IMR-90 (cell line): ENCODE measurements around the gene LEKR1. TPM values are rescaled to one million over a fixed set of nuclear protein-coding genes. Genes with fewer than 3 reads are reported as not detected.
A peak's percentile ranks its signal among the peaks of the same experiment; 100 is the strongest.

ENCODE experiments used
- ATAC-seq: fragments of 200-7000 bp; cut with Tn5 transposase; 2 replicates; pipeline ENCODE4 v1.9.1; 2020; ENCODE audit warnings: low read depth, mild to moderate bottlenecking, moderate library complexity
- BruUV-seq: library from RNA; stranded (reverse); fragments of 400-500 nt; replicated peaks from 2 replicates; lab custom pipeline; 2021; lab: Mats Ljungman, UMichigan
- CTCF ChIA-PET: fragments of 300-600 bp; formaldehyde crosslinking; extraction: SDS; loops from one replicate; lab custom pipeline; 2021; ENCODE audit warnings: antibody characterized with exemption; lab: Yijun Ruan, JAX
- POLR2A ChIA-PET: fragments of 300-600 bp; sonication (Branson Sonifier 250); formaldehyde crosslinking; loops from one replicate; lab custom pipeline; 2022; ENCODE audit warnings: antibody characterized with exemption; ENCODE audit not compliant: unreplicated experiment; lab: Charles Lee
- DNase-seq: peaks from one replicate; pipeline ENCODE4 v3.0.0; 2013
- H2AFZ ChIP-seq: replicated peaks from 2 replicates; pipeline ENCODE3; 2013; ENCODE audit warnings: low read length, mild to moderate bottlenecking; ENCODE audit not compliant: poor library complexity
- H2AK5ac ChIP-seq: 2 replicates; pipeline ENCODE4 v1.6.1; 2013; ENCODE audit warnings: low read depth, low read length, inconsistent platforms
- H2AK9ac ChIP-seq: replicated peaks from 2 replicates; pipeline ENCODE3; 2013; ENCODE audit warnings: mild to moderate bottlenecking, low read depth, low read length, moderate library complexity; ENCODE audit not compliant: poor library complexity
- H2BK120ac ChIP-seq: 2 replicates; pipeline ENCODE4 v1.6.1; 2013; ENCODE audit warnings: low read depth, low read length, inconsistent platforms
- H2BK15ac ChIP-seq: 3 replicates; pipeline ENCODE4 v1.6.1; 2013; ENCODE audit warnings: low read depth, low read length, inconsistent platforms
- H2BK20ac ChIP-seq: 2 replicates; pipeline ENCODE4 v1.6.1; 2013; ENCODE audit warnings: low read depth, mild to moderate bottlenecking, inconsistent platforms, low read length, moderate library complexity
- H2BK5ac ChIP-seq: 2 replicates; pipeline ENCODE4 v1.6.1; 2013; ENCODE audit warnings: mild to moderate bottlenecking, low read depth, low read length, inconsistent platforms; ENCODE audit not compliant: poor library complexity, severe bottlenecking
- H3K14ac ChIP-seq: replicated peaks from 2 replicates; pipeline ENCODE4 v1.6.1; 2013; ENCODE audit warnings: low read depth, low read length, inconsistent platforms
- H3K18ac ChIP-seq: 2 replicates; pipeline ENCODE4 v1.6.1; 2013; ENCODE audit warnings: low read depth, low read length, control low read depth
- H3K23ac ChIP-seq: 2 replicates; pipeline ENCODE4 v1.6.1; 2013; ENCODE audit warnings: low read depth, low read length, inconsistent platforms
- H3K27ac ChIP-seq: 2 replicates; pipeline ENCODE4 v1.5.1; 2013; ENCODE audit warnings: mild to moderate bottlenecking, control low read depth, low read length; ENCODE audit not compliant: insufficient read depth
- H3K27me3 ChIP-seq: 2 replicates; pipeline ENCODE4 v1.6.1; 2013; ENCODE audit warnings: low read length; ENCODE audit not compliant: control insufficient read depth, insufficient read depth
- H3K36me3 ChIP-seq: 2 replicates; pipeline ENCODE4 v1.6.1; 2013; ENCODE audit warnings: low read length, mixed read lengths; ENCODE audit not compliant: control insufficient read depth, insufficient read depth
- H3K4ac ChIP-seq: 2 replicates; pipeline ENCODE4 v1.6.1; 2013; ENCODE audit warnings: low read depth, low read length, inconsistent platforms
- H3K4me1 ChIP-seq: 2 replicates; pipeline ENCODE4 v1.6.1; 2013; ENCODE audit warnings: low read length, mixed read lengths; ENCODE audit not compliant: control insufficient read depth, insufficient read depth
- H3K4me2 ChIP-seq: 2 replicates; pipeline ENCODE4 v1.6.1; 2013; ENCODE audit warnings: low read depth, mild to moderate bottlenecking, control low read depth, low read length, moderate library complexity
- H3K4me3 ChIP-seq: 2 replicates; pipeline ENCODE4 v1.5.1; 2013; ENCODE audit warnings: low read depth, mild to moderate bottlenecking, control low read depth, low read length, moderate library complexity; ENCODE audit not compliant: insufficient read depth
- H3K56ac ChIP-seq: 2 replicates; pipeline ENCODE4 v1.6.1; 2013; ENCODE audit warnings: low read length, inconsistent platforms; ENCODE audit not compliant: insufficient read depth; ENCODE audit errors: extremely low read depth
- H3K79me1 ChIP-seq, 2 experiments: 2 replicates each; pipeline ENCODE4 v1.6.1; 2013; ENCODE audit warnings: low read length in 2 of 2, inconsistent platforms in 1 of 2, low read depth in 1 of 2
- H3K9ac ChIP-seq: 2 replicates; pipeline ENCODE4 v1.6.1; 2013; ENCODE audit warnings: low read depth, low read length, control low read depth
- H3K9me1 ChIP-seq: 2 replicates; pipeline ENCODE4 v1.6.1; 2013; ENCODE audit warnings: low read length, inconsistent platforms; ENCODE audit not compliant: insufficient read depth
- H3K9me3 ChIP-seq: 2 replicates; pipeline ENCODE4 v1.6.1; 2013; ENCODE audit warnings: low read length; ENCODE audit not compliant: control insufficient read depth, insufficient read depth
- H4K20me1 ChIP-seq: 2 replicates; pipeline ENCODE4 v1.6.1; 2013; ENCODE audit warnings: low read length, inconsistent platforms; ENCODE audit not compliant: insufficient read depth
- H4K5ac ChIP-seq: 2 replicates; pipeline ENCODE4 v1.6.1; 2013; ENCODE audit warnings: mild to moderate bottlenecking, low read depth, low read length, control low read depth
- H4K8ac ChIP-seq, 2 experiments: 2 replicates each; pipeline ENCODE4 v1.6.1; 2013; ENCODE audit warnings: low read depth in 2 of 2, low read length in 2 of 2, control low read depth in 1 of 2, inconsistent platforms in 1 of 2
- H4K91ac ChIP-seq: 2 replicates; pipeline ENCODE4 v1.6.1; 2013; ENCODE audit warnings: low read depth, low read length, inconsistent platforms; ENCODE audit not compliant: insufficient read depth
- BHLHE40 ChIP-seq: fragments of 150-350 bp; IDR thresholded peaks from 2 replicates; pipeline ENCODE4 v1.6.1; 2016; ENCODE audit warnings: mild to moderate bottlenecking, low read depth, low read length
- CEBPB ChIP-seq: IDR thresholded peaks from 2 replicates; pipeline ENCODE4 v1.6.1; 2012; ENCODE audit warnings: low read depth, low read length, improper control_type of control experiment
- CHD1 ChIP-seq: IDR thresholded peaks from 2 replicates; pipeline ENCODE4 v1.6.1; 2012; ENCODE audit warnings: low read depth, low read length, improper control_type of control experiment
- CTCF ChIP-seq: conservative IDR thresholded peaks from 2 replicates; pipeline ENCODE4 v1.5.1; 2012; ENCODE audit warnings: mild to moderate bottlenecking, low read depth, low read length, improper control_type of control experiment
- ELK1 ChIP-seq: fragments of 150-350 bp; IDR thresholded peaks from 2 replicates; pipeline ENCODE4 v1.6.1; 2016; ENCODE audit warnings: low read depth, mild to moderate bottlenecking, low read length, moderate library complexity, borderline replicate concordance
- MAFK ChIP-seq: IDR thresholded peaks from 2 replicates; pipeline ENCODE4 v1.6.1; 2012; ENCODE audit warnings: low read depth, low read length, improper control_type of control experiment
- MAZ ChIP-seq: IDR thresholded peaks from 2 replicates; pipeline ENCODE4 v1.6.1; 2012; ENCODE audit warnings: low read depth, mild to moderate bottlenecking, low read length, improper control_type of control experiment, moderate library complexity, borderline replicate concordance
- MXI1 ChIP-seq: IDR thresholded peaks from 2 replicates; pipeline ENCODE4 v1.6.1; 2012; ENCODE audit warnings: low read depth, mild to moderate bottlenecking, low read length, moderate library complexity, borderline replicate concordance
- NFE2L2 ChIP-seq: fragments of 150-350 bp; IDR thresholded peaks from 2 replicates; pipeline ENCODE4 v1.6.1; 2016; ENCODE audit warnings: low read depth, mild to moderate bottlenecking, low read length
- POLR2A ChIP-seq: IDR thresholded peaks from 2 replicates; pipeline ENCODE4 v1.6.1; 2012; ENCODE audit warnings: mild to moderate bottlenecking, low read depth, low read length
- RAD21 ChIP-seq: IDR thresholded peaks from 2 replicates; pipeline ENCODE4 v1.6.1; 2012; ENCODE audit warnings: low read length, improper control_type of control experiment
- RCOR1 ChIP-seq: IDR thresholded peaks from 2 replicates; pipeline ENCODE4 v1.6.1; 2012; ENCODE audit warnings: mild to moderate bottlenecking, low read length, improper control_type of control experiment; ENCODE audit not compliant: insufficient replicate concordance
- RFX5 ChIP-seq: IDR thresholded peaks from 2 replicates; pipeline ENCODE4 v1.8.0; 2012; ENCODE audit warnings: low read depth, mild to moderate bottlenecking, low read length, moderate library complexity
- SMC3 ChIP-seq: fragments of 150-350 bp; IDR thresholded peaks from 2 replicates; pipeline ENCODE4 v1.6.1; 2016; ENCODE audit warnings: low read depth, mild to moderate bottlenecking, antibody characterized with exemption, low read length, moderate library complexity
- WGBS, 2 experiments: methylation state at CpG; one replicate each; pipeline versions ENCODE4 v1.1.5 to v1.1.7; 2013; ENCODE audit warnings: missing lambda C conversion rate in 2 of 2; ENCODE audit not compliant: insufficient read length in 1 of 2; ENCODE audit errors: extremely low coverage in 2 of 2; 5-methylcytosine and 5-hydroxymethylcytosine counted together
- dilution Hi-C: fragments of 300-500 bp; cut with HindIII; formaldehyde crosslinking; loops from one replicate; pipeline ENCODE4 v1.14.3; 2018; ENCODE audit warnings: low sequenced_read_pairs; ENCODE audit not compliant: unreplicated experiment
- in situ Hi-C: fragments of 300-500 bp; cut with MboI; formaldehyde crosslinking; loops from 3 replicates; pipeline ENCODE4 v1.14.3; 2019; ENCODE audit warnings: low sequenced_read_pairs, inconsistent platforms, mixed read lengths
- intact Hi-C: fragments of 100-400 bp; cut with micrococcal nuclease; formaldehyde crosslinking; loops from 2 replicates; pipeline ENCODE4 v1.10.0; 2022
- polyA plus RNA-seq, 3 experiments: library from polyadenylated mRNA; depleted of rRNA; stranded (reverse); fragments of >200 nt; gene quantifications; 2 replicates each; pipeline ENCODE4 v1.2.3, GENCODE V29; 2012; ENCODE audit warnings: low replicate concordance in 1 of 3
- total RNA-seq: library from RNA; depleted of rRNA; stranded (reverse); fragments of >200 nt; gene quantifications from 2 replicates; pipeline ENCODE4 v1.2.3, GENCODE V29; 2012
- TF ChIP-seq, protein P1 (sequence below): fragments of 150-350 bp; IDR thresholded peaks from 2 replicates; pipeline ENCODE4 v1.6.1; 2017; ENCODE audit warnings: mild to moderate bottlenecking, antibody characterized with exemption, low read length, low read depth

Gene LEKR1
- total and polyA plus RNA-seq, 2 of the 4 experiments (the other 2 are of a cell fraction) = 0.19 to 0.36 TPM

DNA sequence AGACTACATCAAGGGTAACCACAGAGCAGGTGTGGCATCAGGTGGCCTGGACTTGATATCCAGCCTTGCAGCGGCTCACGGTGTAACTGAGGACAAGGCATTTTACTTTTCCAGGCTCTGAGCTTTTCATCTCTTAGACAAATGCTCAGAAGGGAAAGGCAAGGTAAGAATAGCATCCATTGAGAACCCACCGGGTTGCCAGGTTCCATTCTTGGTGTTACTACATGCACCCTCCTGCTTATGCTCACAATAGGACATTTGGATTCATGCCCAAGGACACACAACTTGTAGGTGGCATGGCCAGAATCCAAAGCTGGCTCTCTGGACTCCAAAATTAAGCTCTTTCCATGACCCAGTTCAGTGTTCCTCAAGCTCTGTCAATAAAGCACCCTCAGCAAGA, 248.3 kb downstream of the LEKR1 start:
- CTCF ChIA-PET = no interaction called here
- Histone ChIP-seq H3K36me3 (no peaks in the 10 kb centered on the region), H2AK5ac (no peak overlapping the region), H3K18ac (no peak overlapping the region), H3K27me3 (no peaks in the 10 kb centered on the region), H3K56ac (no peak overlapping the region), H3K4me1 (peaks cover 8% of the 10 kb centered on the region), H4K91ac (no peak overlapping the region; the same call in 1 of the 2 replicates), H3K9me3 (no peaks in the 10 kb centered on the region), H2AFZ (no peak overlapping the region), H3K14ac (no peak overlapping the region), H3K9ac (no peak overlapping the region), H2BK5ac (no peak overlapping the region), H3K4ac (no peak overlapping the region), H4K5ac (no peak overlapping the region), H2AK9ac (no peak overlapping the region), H4K20me1 (no peaks in the 10 kb centered on the region), H2BK15ac (no peak overlapping the region), H3K23ac (no peak overlapping the region), H3K4me2 (no peak overlapping the region), H3K4me3 (no peak overlapping the region), H4K8ac (no peak overlapping the region), H3K27ac (no peak overlapping the region), H2BK20ac (peak overlapping the region; percentile 29; the same call in 1 of the 2 replicates), H2BK120ac (no peak overlapping the region), H3K9me1 (0 out of 2 replicates have a peak, but pooled peaks cover 4% of the 10 kb centered on the region), H3K79me1 (no peaks in the 10 kb centered on the region)
- ATAC-seq (no peak), DNase-seq (no peak)
- dilution Hi-C loops (no loop called here), in situ Hi-C loops (no loop called here), intact Hi-C loops (no loop called here)
- WGBS, 2 experiments = 100% methylated on average over 1 of the region's 3 CpGs; no CpG with 5 or more reads in 1 of the 2 experiments
- BruUV-seq = no TSS peak
- POLR2A ChIA-PET = no interaction called here
- TF ChIP-seq POLR2A (no peak), SMC3 (no peak), RAD21 (no peak), MXI1 (no peak), CEBPB (no peak), RCOR1 (no peak), CTCF (no peak), MAFK (no peak), ELK1 (no peak), BHLHE40 (no peak), MAZ (no peak), RFX5 (no peak), NFE2L2 (no peak), CHD1 (no peak)
- TF ChIP-seq, protein P1, sequence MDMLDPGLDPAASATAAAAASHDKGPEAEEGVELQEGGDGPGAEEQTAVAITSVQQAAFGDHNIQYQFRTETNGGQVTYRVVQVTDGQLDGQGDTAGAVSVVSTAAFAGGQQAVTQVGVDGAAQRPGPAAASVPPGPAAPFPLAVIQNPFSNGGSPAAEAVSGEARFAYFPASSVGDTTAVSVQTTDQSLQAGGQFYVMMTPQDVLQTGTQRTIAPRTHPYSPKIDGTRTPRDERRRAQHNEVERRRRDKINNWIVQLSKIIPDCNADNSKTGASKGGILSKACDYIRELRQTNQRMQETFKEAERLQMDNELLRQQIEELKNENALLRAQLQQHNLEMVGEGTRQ = no peak
